Frontal cortex (tissue), 4 donors: ENCODE data around the gene KIF2A. TPM values are rescaled to one million over a fixed set of nuclear protein-coding genes. Genes with fewer than 3 reads are reported as not detected.
A peak's percentile ranks its signal among the peaks of the same experiment; 100 is the strongest.

Source experiments
- DNase-seq, 2 donors: peaks; one replicate each; pipeline ENCODE4 v3.0.0; 2012; ENCODE audit warnings: low spot score in 2 of 2
- FAIRE-seq: peaks from 2 replicates; lab custom pipeline; 2012; peaks lifted over from hg19 to GRCh38; lab: Jason Lieb, UNC
- total RNA-seq: library from RNA; depleted of rRNA; stranded (reverse); fragments of >200 nt; gene quantifications from one replicate; pipeline ENCODE4 v1.2.3, GENCODE V29; 2014
- donor health status: control.
- donor health status: control.
- donor health status: control.

The KIF2A gene
- total RNA-seq, 1 donor from 2014 or later = 238 TPM

DNA sequence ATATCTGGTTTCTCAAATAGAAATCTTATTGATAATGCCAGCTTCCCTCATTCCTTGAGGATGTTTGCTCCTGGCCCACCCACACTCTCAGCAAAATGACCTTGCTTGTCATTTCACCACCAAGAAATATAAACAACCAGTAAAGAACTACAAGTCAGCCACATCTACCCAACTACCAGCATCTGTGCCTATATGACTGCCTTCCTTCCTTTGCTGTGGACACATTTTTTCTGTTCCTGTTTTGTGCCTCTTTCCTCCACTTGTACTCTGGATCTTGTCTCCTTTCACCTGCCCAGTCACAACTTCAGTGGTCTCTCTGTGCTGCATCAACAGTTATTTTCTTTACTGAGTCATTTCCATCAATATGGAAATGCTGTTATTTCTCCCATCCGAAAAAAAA lies 20.3 kb downstream of the KIF2A start:
- DNase-seq = no peak
- FAIRE-seq = no peak

GRCh38 chr5:62326702-62327101 lies 20.7 kb downstream of the KIF2A start:
- DNase-seq = no peak
- FAIRE-seq = no peak

GRCh38 chr5:62327138-62328053 lies 21.4 kb downstream of the KIF2A start:
- no peak for FAIRE-seq
- no peak for DNase-seq

GRCh38 chr5:62328772-62329491 lies 22.9 kb downstream of the KIF2A start:
- DNase-seq (no peak), FAIRE-seq (peak; percentile 37)

- DNase-seq (no peak), FAIRE-seq (no peak)
Measured at GRCh38 chr5:62330302-62330701, 24.3 kb downstream of the KIF2A start.

DNA sequence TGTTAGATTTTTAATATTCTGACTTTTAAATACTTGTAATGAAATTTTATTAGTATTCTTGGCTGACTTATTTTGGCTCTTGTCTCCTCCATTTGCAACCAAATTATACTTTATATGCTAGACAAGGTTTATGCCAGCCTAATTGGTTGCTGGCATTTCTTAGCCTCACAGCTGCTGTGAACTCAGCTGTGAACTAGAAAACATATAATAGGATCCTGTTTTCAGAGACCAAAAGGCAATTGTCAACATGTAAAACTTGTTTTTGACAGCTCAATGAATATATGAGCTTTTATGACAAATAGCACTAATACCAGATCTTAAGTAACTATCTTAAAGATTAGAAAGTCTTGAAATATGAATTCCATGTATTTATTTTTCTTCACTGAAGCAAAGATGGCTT lies 25.9 kb downstream of the KIF2A start:
- no peak for DNase-seq
- no peak for FAIRE-seq

DNA sequence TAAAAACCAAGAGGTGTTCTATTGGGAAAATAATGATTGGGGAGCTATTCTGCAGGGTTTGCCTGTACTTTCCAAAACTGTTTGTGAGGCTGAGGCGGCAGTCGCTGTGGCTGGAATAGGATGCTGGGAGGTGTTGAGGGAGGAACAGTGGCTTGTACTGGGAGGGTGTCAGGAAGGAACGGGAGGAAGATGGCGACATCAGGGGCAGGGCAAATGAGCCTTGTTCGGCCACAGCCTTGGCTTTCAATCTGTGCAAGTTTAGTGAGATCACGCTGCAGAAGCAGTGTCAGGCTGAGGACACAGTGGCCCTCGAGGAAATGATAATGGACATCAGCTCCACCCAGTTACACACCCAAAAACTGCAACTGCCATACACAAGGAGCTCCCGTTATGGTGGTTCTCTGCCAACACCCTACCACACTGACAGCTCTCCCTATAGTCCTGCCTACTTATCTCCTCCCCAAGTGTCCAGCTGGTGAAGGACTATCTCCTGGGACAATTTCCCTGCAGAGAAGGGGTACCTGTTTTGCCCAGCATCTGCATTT lies 27.3 kb downstream of the KIF2A start:
- DNase-seq (no peak), FAIRE-seq (no peak)

- FAIRE-seq (no peak), DNase-seq (no peak)
Measured at GRCh38 chr5:62334082-62334481, 28.1 kb downstream of the KIF2A start.

DNA sequence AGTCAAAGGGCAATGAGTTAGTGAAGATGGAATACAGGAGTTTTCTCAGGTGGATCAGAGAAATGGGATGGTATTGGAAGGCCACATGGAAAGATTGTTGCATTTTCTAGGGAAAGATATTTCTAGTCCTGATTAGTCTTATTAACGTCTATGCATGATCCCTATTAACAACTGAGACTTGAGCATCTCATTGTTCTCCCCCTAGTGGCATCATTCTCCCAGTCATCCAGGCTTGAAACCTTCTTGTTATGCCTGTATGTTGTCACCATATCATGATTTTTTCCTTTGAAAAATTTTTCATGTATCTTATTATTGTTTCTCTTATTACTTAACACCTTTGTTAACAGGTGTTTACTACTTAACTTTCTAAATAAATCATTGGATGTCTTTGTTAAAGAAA lies 34.4 kb downstream of the KIF2A start:
- DNase-seq (no peak), FAIRE-seq (no peak)

GRCh38 chr5:62340979-62341378 lies 35.0 kb downstream of the KIF2A start:
- FAIRE-seq (no peak), DNase-seq (no peak)

- no peak for FAIRE-seq
- no peak for DNase-seq
Measured at GRCh38 chr5:62341783-62342475, 35.9 kb downstream of the KIF2A start.

GRCh38 chr5:62342476-62342837 lies 36.5 kb downstream of the KIF2A start:
- FAIRE-seq (no peak), DNase-seq (no peak)

- FAIRE-seq (no peak), DNase-seq (no peak)
Measured at GRCh38 chr5:62343428-62343827, 37.4 kb downstream of the KIF2A start.

DNA sequence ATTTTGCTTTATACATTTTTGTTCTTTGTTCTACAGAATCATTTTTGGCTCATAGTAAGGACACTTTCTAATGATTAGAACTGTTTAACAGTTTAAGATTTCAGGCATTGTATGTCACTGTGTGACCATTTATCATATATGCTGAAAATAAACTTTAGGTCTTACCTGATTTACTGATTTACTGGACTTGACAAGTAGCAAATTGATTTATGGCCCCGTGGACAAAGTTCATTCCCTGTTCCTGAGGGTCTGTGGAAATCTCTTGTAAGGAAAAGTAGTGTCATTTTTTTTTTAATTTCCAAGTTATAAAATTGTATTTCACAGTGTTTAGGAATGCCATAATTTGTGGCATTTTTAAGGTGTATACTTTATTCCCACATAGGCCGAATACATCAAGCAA lies 40.7 kb downstream of the KIF2A start:
- no peak for DNase-seq
- no peak for FAIRE-seq

- DNase-seq (no peak), FAIRE-seq (no peak)
Measured at GRCh38 chr5:62347928-62348327, 41.9 kb downstream of the KIF2A start.

GRCh38 chr5:62348723-62349481 lies 42.9 kb downstream of the KIF2A start:
- peak; percentile 91 for FAIRE-seq
- DNase-seq = no peak

- DNase-seq (no peak), FAIRE-seq (peak; percentile 92)
Measured at GRCh38 chr5:62354028-62354874, 48.2 kb downstream of the KIF2A start.

DNA sequence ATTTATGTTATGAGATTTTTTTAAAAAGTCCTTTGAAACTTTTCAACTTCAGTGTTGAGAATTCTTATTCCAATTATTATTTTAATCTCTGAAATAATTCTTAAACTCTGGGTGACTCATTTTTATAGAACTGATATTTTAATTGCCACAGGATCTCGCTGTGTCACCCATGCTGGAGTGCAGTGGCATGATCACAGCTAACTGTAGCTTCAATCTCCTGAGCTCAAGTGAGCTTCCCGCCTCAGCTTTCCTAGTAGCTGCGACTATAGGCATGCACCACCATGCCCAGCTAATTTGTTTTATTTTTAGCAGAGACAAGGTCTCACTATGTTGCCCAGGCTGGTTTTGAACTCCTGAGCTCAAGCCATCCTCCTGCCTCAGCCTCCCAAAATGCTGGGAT lies 56.7 kb downstream of the KIF2A start:
- DNase-seq = no peak
- FAIRE-seq = no peak

GRCh38 chr5:62369039-62369438 lies 63.0 kb downstream of the KIF2A start:
- no peak for FAIRE-seq

More at GRCh38 chr5:62369039-62369438, 63.0 kb downstream of the KIF2A start:
- DNase-seq = no peak
